ENCODE data around the gene PDE4D. TPM values are rescaled to one million over a fixed set of nuclear protein-coding genes. Genes with fewer than 3 reads are reported as not detected.

Gene PDE4D
- total RNA-seq, 1 experiment from 2014 or later: 3.3 TPM

DNA sequence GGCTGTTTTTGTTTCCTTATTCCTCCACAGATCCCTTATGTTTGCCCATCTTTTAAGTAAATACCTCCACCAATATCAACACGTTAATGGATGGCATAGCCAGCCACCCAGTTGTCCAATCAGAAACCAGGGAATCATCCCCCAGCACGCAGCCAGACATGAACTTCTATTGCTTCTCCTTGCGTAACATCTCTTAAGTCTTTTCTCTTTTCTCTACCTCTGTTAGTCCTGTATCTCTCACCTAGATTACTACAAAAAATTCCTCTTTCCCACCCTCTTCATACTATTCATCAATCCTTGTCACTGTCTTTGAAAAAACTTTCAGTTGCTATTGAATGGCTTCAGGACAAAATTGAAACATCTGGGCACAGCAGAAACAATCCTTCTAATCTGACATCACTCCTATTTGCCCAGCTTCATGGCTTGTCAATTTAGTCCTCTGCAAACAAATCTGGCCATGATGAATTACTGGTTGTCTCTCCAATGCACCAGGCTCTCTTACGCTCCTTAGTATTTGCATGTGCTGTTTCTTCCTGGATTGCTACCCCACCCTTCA is 961.4 kb downstream of the PDE4D start (continued):
- TF ChIP-seq, protein P1, sequence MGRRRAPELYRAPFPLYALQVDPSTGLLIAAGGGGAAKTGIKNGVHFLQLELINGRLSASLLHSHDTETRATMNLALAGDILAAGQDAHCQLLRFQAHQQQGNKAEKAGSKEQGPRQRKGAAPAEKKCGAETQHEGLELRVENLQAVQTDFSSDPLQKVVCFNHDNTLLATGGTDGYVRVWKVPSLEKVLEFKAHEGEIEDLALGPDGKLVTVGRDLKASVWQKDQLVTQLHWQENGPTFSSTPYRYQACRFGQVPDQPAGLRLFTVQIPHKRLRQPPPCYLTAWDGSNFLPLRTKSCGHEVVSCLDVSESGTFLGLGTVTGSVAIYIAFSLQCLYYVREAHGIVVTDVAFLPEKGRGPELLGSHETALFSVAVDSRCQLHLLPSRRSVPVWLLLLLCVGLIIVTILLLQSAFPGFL (CRISPR knock-in tag; IDR thresholded peaks at IDR 0.05; ENCODE audit: borderline replicate concordance): no peak
- TF ChIP-seq ZNF138 (CRISPR knock-in tag; conservative IDR thresholded peaks at IDR 0.05) (no peak), MYBL2 (CRISPR knock-in tag; IDR thresholded peaks at IDR 0.05) (no peak), CTCF (IDR thresholded peaks at IDR 0.05) (no peak)

DNA sequence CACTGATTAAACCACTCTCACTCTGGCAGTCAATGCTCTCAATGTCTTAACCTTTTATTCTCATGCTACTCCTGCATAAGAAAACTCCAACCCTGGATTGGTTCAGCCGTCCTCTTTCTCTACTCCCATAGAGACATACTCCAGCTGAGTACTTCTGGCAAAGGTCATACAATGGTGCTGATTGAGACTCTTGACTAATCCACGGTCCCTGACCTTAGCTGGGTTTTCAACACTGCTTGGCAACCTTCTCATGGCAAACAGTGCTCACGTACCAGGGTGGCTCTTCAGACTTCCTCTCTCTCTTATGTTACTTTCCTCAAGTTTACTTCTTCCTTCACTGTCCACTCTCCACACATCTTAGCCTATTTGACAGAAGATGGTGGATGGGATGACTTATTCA is 963.0 kb downstream of the PDE4D start:
- CTCF ChIA-PET: interaction anchor here (1.1 kb wide), 1 partner anchor 34 kb away, joined by 3 read pairs; no protein-coding TSS in a partner anchor

More for the DNA sequence above, 963.0 kb downstream of the PDE4D start:
- no peak for DNase-seq (ENCODE audit: low spot score)
- Mint-ChIP-seq H3K27me3 (ENCODE audit: low read depth) (peaks cover 23% of the 10 kb centered on the region), H3K4me1 (peaks cover 26% of the 10 kb centered on the region), H3K4me3 (no peak overlapping the region), H3K9me3 (no peaks in the 10 kb centered on the region), H3K36me3 (no peaks in the 10 kb centered on the region), H3K27ac (no peak overlapping the region)
- TF ChIP-seq, protein P2, sequence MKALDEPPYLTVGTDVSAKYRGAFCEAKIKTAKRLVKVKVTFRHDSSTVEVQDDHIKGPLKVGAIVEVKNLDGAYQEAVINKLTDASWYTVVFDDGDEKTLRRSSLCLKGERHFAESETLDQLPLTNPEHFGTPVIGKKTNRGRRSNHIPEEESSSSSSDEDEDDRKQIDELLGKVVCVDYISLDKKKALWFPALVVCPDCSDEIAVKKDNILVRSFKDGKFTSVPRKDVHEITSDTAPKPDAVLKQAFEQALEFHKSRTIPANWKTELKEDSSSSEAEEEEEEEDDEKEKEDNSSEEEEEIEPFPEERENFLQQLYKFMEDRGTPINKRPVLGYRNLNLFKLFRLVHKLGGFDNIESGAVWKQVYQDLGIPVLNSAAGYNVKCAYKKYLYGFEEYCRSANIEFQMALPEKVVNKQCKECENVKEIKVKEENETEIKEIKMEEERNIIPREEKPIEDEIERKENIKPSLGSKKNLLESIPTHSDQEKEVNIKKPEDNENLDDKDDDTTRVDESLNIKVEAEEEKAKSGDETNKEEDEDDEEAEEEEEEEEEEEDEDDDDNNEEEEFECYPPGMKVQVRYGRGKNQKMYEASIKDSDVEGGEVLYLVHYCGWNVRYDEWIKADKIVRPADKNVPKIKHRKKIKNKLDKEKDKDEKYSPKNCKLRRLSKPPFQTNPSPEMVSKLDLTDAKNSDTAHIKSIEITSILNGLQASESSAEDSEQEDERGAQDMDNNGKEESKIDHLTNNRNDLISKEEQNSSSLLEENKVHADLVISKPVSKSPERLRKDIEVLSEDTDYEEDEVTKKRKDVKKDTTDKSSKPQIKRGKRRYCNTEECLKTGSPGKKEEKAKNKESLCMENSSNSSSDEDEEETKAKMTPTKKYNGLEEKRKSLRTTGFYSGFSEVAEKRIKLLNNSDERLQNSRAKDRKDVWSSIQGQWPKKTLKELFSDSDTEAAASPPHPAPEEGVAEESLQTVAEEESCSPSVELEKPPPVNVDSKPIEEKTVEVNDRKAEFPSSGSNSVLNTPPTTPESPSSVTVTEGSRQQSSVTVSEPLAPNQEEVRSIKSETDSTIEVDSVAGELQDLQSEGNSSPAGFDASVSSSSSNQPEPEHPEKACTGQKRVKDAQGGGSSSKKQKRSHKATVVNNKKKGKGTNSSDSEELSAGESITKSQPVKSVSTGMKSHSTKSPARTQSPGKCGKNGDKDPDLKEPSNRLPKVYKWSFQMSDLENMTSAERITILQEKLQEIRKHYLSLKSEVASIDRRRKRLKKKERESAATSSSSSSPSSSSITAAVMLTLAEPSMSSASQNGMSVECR (CRISPR knock-in tag; IDR thresholded peaks at IDR 0.05; ENCODE audit: borderline replicate concordance): no peak
- TF ChIP-seq SMAD4 (CRISPR knock-in tag; IDR thresholded peaks at IDR 0.05) (no peak), PRDM15 (CRISPR knock-in tag; IDR thresholded peaks at IDR 0.05) (no peak), FOXK1 (CRISPR knock-in tag; IDR thresholded peaks at IDR 0.05) (no peak), ATF2 (CRISPR knock-in tag; IDR thresholded peaks at IDR 0.05; ENCODE audit: borderline replicate concordance, low read depth) (no peak), NFE2L1 (CRISPR knock-in tag; IDR thresholded peaks at IDR 0.05) (no peak), CREB1 (CRISPR knock-in tag; IDR thresholded peaks at IDR 0.05) (no peak), IRF2 (CRISPR knock-in tag; IDR thresholded peaks at IDR 0.05; ENCODE audit: borderline replicate concordance, low read depth) (no peak), FOXP4 (CRISPR knock-in tag; IDR thresholded peaks at IDR 0.05) (no peak), NFATC4 (CRISPR knock-in tag; IDR thresholded peaks at IDR 0.05) (no peak), IRF1 (CRISPR knock-in tag; IDR thresholded peaks at IDR 0.05) (no peak), CDX4 (CRISPR knock-in tag; IDR thresholded peaks at IDR 0.05; ENCODE audit: borderline replicate concordance) (no peak), TP53 (CRISPR knock-in tag; IDR thresholded peaks at IDR 0.05) (no peak)
- TF ChIP-seq, protein P1 (CRISPR knock-in tag; IDR thresholded peaks at IDR 0.05; ENCODE audit: borderline replicate concordance): no peak
- POLR2A ChIA-PET: no interaction called here
- ATAC-seq: no peak
